Activated T-helper 2 cell treated with anti-CD3 and anti-CD28 coated beads, Interferon-gamma antibody, Interleukin-2, Interleukin-4, amounts not matched to agents 10 μg/mL and 5 μg/mL and 100 μg/mL, durations not matched to agents 14 hours and 24 hours and 36 hours (primary cell): ENCODE data around the gene DLG1. TPM values are rescaled to one million over a fixed set of nuclear protein-coding genes. Genes with fewer than 3 reads are reported as not detected.

Source experiments
- DNase-seq: peaks from one replicate; pipeline ENCODE4 v3.0.0; 2021; ENCODE audit warnings: low spot score
- H3K27ac Mint-ChIP-seq: one replicate; pipeline ENCODE4 v1.8.0; 2021; ENCODE audit warnings: mixed read lengths
- H3K27me3 Mint-ChIP-seq: one replicate; pipeline ENCODE4 v1.8.0; 2021; ENCODE audit warnings: low read depth, mixed read lengths
- H3K36me3 Mint-ChIP-seq: one replicate; pipeline ENCODE4 v1.8.0; 2021; ENCODE audit warnings: low read depth, mixed read lengths
- H3K4me1 Mint-ChIP-seq: one replicate; pipeline ENCODE4 v1.8.0; 2021; ENCODE audit warnings: low read depth, mixed read lengths
- H3K4me3 Mint-ChIP-seq: one replicate; pipeline ENCODE4 v1.8.0; 2021; ENCODE audit warnings: low read depth, mild to moderate bottlenecking, moderate library complexity, mixed read lengths
- H3K9me3 Mint-ChIP-seq: one replicate; pipeline ENCODE4 v1.8.0; 2021; ENCODE audit warnings: mixed read lengths
- intact Hi-C: fragments of 100-400 bp; cut with micrococcal nuclease; formaldehyde crosslinking; loops from one replicate; pipeline ENCODE4 v1.15.1; 2023
- total RNA-seq: library from RNA; stranded (reverse); gene quantifications from 2 replicates; pipeline ENCODE4 v1.2.3, GENCODE V29; 2022

The DLG1 gene
- 77.5 and 84.1 TPM in 2 replicates for total RNA-seq

GRCh38 chr3:197298341-197298944 is at the start of gene DLG1:
DLG1 (minus strand) TSS chr3:197298612; CDS start chr3:197297204, 1,408 bp downstream.
- intact Hi-C loops, result loop anchor here (1.0 to 5.0 kb wide), 3 partner anchors 8 to 159 kb away; no protein-coding TSS in a partner anchor
- Mint-ChIP-seq H3K9me3 (no peaks in the 10 kb centered on the region), H3K36me3 (peaks cover 18% of the 10 kb centered on the region), H3K27ac (peak within 1 kb of the TSS; percentile 95), H3K4me1 (peaks cover 22% of the 10 kb centered on the region), H3K27me3 (peaks cover 28% of the 10 kb centered on the region), H3K4me3 (peak within 1 kb of the TSS; percentile 91)
- no peak for DNase-seq

GRCh38 chr3:197348014-197348413 is 49.6 kb upstream of the DLG1 start:
- no peaks in the 10 kb centered on the region for H3K9me3 Mint-ChIP-seq
- intact Hi-C loops, result no loop called here

GRCh38 chr3:197345390-197345789 is 47.0 kb upstream of the DLG1 start:
- intact Hi-C loops, result no loop called here
- Mint-ChIP-seq H3K27me3 (peaks cover 9% of the 10 kb centered on the region), H3K4me3 (no peak overlapping the region), H3K27ac (no peak overlapping the region), H3K36me3 (no peaks in the 10 kb centered on the region), H3K9me3 (no peaks in the 10 kb centered on the region), H3K4me1 (no peaks in the 10 kb centered on the region)
- DNase-seq, result no peak

More at GRCh38 chr3:197348014-197348413, 49.6 kb upstream of the DLG1 start:
- no peaks in the 10 kb centered on the region for H3K36me3 Mint-ChIP-seq
- no peak for DNase-seq
- no peak overlapping the region for H3K27ac Mint-ChIP-seq
- peaks cover 11% of the 10 kb centered on the region for H3K27me3 Mint-ChIP-seq
- no peaks in the 10 kb centered on the region for H3K4me1 Mint-ChIP-seq
- no peak overlapping the region for H3K4me3 Mint-ChIP-seq

GRCh38 chr3:197344582-197345318 is 46.3 kb upstream of the DLG1 start:
- H3K27ac Mint-ChIP-seq, result no peak overlapping the region
- H3K36me3 Mint-ChIP-seq, result no peaks in the 10 kb centered on the region
- intact Hi-C loops, result no loop called here
- H3K9me3 Mint-ChIP-seq, result no peaks in the 10 kb centered on the region
- DNase-seq, result no peak
- peaks cover 9% of the 10 kb centered on the region for H3K27me3 Mint-ChIP-seq
- no peaks in the 10 kb centered on the region for H3K4me1 Mint-ChIP-seq
- no peak overlapping the region for H3K4me3 Mint-ChIP-seq

- intact Hi-C loops, result no loop called here
- Mint-ChIP-seq H3K9me3 (no peaks in the 10 kb centered on the region), H3K27me3 (peaks cover 9% of the 10 kb centered on the region), H3K27ac (no peak overlapping the region), H3K4me1 (no peaks in the 10 kb centered on the region), H3K36me3 (no peaks in the 10 kb centered on the region), H3K4me3 (no peak overlapping the region)
- no peak for DNase-seq
Observed at GRCh38 chr3:197343656-197344408, 45.4 kb upstream of the DLG1 start.

- Mint-ChIP-seq H3K4me3 (no peak overlapping the region), H3K36me3 (no peaks in the 10 kb centered on the region), H3K4me1 (no peaks in the 10 kb centered on the region), H3K27ac (no peak overlapping the region), H3K9me3 (no peaks in the 10 kb centered on the region), H3K27me3 (peaks cover 9% of the 10 kb centered on the region)
- intact Hi-C loops, result no loop called here
- no peak for DNase-seq
Observed at GRCh38 chr3:197343111-197343510, 44.7 kb upstream of the DLG1 start.

GRCh38 chr3:197340521-197340871 is 42.1 kb upstream of the DLG1 start:
- H3K27me3 Mint-ChIP-seq, result peaks cover 9% of the 10 kb centered on the region
- intact Hi-C loops, result no loop called here
- no peak overlapping the region for H3K27ac Mint-ChIP-seq
- DNase-seq, result no peak
- H3K4me1 Mint-ChIP-seq, result no peaks in the 10 kb centered on the region
- no peaks in the 10 kb centered on the region for H3K9me3 Mint-ChIP-seq
- no peaks in the 10 kb centered on the region for H3K36me3 Mint-ChIP-seq
- H3K4me3 Mint-ChIP-seq, result no peak overlapping the region

- H3K27ac Mint-ChIP-seq, result no peak overlapping the region
- H3K27me3 Mint-ChIP-seq, result peaks cover 9% of the 10 kb centered on the region
- no peaks in the 10 kb centered on the region for H3K9me3 Mint-ChIP-seq
- H3K4me1 Mint-ChIP-seq, result no peaks in the 10 kb centered on the region
- no peaks in the 10 kb centered on the region for H3K36me3 Mint-ChIP-seq
- no peak overlapping the region for H3K4me3 Mint-ChIP-seq
- no peak for DNase-seq
- intact Hi-C loops, result no loop called here
Observed at GRCh38 chr3:197339841-197340520, 41.6 kb upstream of the DLG1 start.

GRCh38 chr3:197338586-197338985 is 40.2 kb upstream of the DLG1 start:
- Mint-ChIP-seq H3K27ac (no peak overlapping the region), H3K4me1 (no peaks in the 10 kb centered on the region), H3K36me3 (no peaks in the 10 kb centered on the region), H3K4me3 (no peak overlapping the region), H3K27me3 (peaks cover 14% of the 10 kb centered on the region), H3K9me3 (no peaks in the 10 kb centered on the region)
- intact Hi-C loops, result no loop called here
- no peak for DNase-seq

GRCh38 chr3:197337656-197338055 is 39.2 kb upstream of the DLG1 start:
- intact Hi-C loops, result no loop called here
- Mint-ChIP-seq H3K27ac (no peak overlapping the region), H3K4me3 (no peak overlapping the region), H3K36me3 (no peaks in the 10 kb centered on the region), H3K4me1 (no peaks in the 10 kb centered on the region), H3K27me3 (peaks cover 18% of the 10 kb centered on the region), H3K9me3 (no peaks in the 10 kb centered on the region)
- DNase-seq, result no peak

- H3K4me3 Mint-ChIP-seq, result no peak overlapping the region
- H3K27ac Mint-ChIP-seq, result no peak overlapping the region
- H3K9me3 Mint-ChIP-seq, result no peaks in the 10 kb centered on the region
- no peaks in the 10 kb centered on the region for H3K36me3 Mint-ChIP-seq
- intact Hi-C loops, result no loop called here
- H3K4me1 Mint-ChIP-seq, result no peaks in the 10 kb centered on the region
- peaks cover 20% of the 10 kb centered on the region for H3K27me3 Mint-ChIP-seq
- no peak for DNase-seq
Observed at GRCh38 chr3:197337214-197337613, 38.8 kb upstream of the DLG1 start.

GRCh38 chr3:197336348-197336747 is 37.9 kb upstream of the DLG1 start:
- DNase-seq, result no peak
- H3K4me3 Mint-ChIP-seq, result no peak overlapping the region
- no peaks in the 10 kb centered on the region for H3K36me3 Mint-ChIP-seq
- no peak overlapping the region for H3K27ac Mint-ChIP-seq
- intact Hi-C loops, result no loop called here
- H3K27me3 Mint-ChIP-seq, result peaks cover 25% of the 10 kb centered on the region
- no peaks in the 10 kb centered on the region for H3K9me3 Mint-ChIP-seq
- H3K4me1 Mint-ChIP-seq, result no peaks in the 10 kb centered on the region
